GM21423 (cell line): ENCODE data around the gene FAXDC2.
"Not testable (repeated sequence)": the region's sequence is repeated elsewhere in the genome, so short reads cannot be mapped to it uniquely, and the experiment has no call there.

ENCODE experiments used
- ATAC-seq: cut with Tn5 transposase; IDR thresholded peaks from one replicate; pipeline ENCODE4 v1.9.1; 2021; ENCODE audit warnings: mild to moderate bottlenecking, moderate library complexity; ENCODE audit not compliant: unreplicated experiment

Gene FAXDC2

DNA sequence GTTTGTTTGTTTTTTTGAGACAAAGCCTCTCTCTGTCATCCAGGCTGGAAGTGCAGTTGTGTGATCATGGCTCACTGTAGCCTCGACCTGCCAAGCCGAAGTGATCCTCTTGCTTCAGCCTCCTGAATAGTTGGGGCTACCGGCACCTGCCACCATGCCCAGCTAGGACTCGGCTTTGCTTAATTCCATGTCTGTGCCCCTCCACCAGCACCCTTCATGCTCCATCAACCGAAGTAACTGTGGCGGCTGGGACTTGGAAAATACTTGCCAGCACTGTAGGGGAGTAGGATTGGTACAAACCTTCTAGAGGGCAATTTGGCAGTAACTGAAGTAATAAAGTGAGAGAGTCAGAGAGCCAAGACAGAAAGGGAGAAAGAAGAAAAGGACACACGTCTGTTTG is 19.0 kb downstream of the FAXDC2 start:
- ATAC-seq, result no peak

DNA sequence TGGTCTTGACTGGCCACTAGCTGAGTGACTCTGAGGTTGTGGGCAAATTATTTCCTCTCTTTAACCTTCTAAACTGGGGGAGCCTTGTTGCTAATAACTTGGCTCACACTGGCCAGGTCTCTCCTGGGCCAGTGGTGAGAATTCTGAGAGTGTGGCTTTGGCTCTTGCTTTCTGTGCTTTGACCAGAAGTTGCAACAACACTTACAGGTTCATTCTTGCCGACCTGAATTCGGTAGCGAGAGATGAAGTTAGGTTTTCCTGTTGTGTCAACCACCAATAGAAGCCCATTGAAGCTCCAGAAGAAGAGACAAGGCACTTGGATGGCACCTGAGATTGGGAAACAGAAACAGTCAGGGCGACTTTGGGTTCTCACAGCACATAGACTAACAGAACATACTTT is 19.8 kb downstream of the FAXDC2 start:
- ATAC-seq, result no peak

- no peak for ATAC-seq
Observed at GRCh38 chr5:154830219-154830595, 20.2 kb downstream of the FAXDC2 start.

GRCh38 chr5:154829589-154830218 is 20.7 kb downstream of the FAXDC2 start:
- ATAC-seq, result no peak

DNA sequence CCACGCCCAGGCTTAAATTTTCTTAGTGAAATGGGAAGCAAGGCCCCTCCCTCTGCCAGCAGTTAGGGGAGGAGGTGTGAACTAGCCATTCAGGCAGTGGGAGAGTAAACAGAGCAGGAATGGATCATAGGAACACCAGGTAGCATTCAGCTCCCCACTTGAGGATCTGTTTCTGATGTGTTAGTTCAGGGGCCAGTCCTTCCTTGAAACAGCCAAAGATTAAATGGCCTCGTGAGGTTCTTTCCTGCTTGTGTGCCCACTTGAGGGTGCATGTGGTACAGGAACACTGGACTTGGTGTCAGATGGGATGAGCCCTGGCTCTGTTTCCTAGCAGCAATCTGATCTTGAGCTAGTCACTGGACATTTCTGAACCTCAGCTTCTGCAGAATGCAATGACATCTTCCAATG is 21.2 kb downstream of the FAXDC2 start:
- ATAC-seq, result no peak

- ATAC-seq, result no peak
Observed at GRCh38 chr5:154824070-154824469, 26.3 kb downstream of the FAXDC2 start.

DNA sequence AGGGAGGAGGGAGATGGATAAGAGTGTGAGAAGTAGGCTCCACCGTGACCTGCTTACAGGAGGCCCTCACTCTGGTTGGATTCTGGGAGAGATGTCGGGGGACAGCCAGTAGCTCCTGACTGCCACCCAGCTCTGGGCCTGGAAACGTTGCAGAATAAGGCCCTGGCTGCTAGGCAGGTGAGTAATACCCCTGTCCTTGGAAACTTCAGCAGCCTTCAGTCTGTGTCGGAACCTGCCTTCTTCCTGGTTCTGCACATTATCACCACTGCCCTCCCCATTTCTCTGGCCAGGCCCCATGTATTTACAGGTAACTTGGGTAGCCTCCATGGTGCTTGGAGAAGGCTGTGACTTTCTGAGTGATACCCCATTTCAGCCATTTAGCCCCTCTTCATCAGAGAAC is 26.8 kb downstream of the FAXDC2 start:
- ATAC-seq, result no peak

DNA sequence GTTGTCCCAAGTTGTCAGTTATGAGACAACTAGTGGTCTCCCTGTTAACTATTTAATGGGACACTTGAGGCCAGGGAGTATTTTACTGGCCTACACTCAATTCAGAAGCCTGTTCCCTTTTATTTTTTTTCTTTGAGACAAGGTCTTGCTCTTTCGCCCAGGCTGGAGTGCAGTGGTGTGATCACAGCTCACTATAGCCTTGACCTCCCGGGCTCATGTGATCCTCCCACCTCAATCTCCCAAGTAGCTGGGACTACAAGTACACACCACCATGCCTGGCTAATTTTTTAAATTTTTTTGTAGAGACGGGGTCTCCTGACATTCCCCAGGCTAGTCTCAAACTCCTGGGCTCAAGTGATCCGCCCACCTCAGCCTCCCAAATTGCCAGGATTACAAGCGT is 27.5 kb downstream of the FAXDC2 start:
- ATAC-seq, result not testable (repeated sequence)

- no peak for ATAC-seq
Observed at GRCh38 chr5:154820383-154820782, 30.0 kb downstream of the FAXDC2 start.

GRCh38 chr5:154819546-154819945 is 30.9 kb downstream of the FAXDC2 start:
- no peak for ATAC-seq

- no peak for ATAC-seq
Observed at GRCh38 chr5:154818471-154819116, 31.8 kb downstream of the FAXDC2 start.

DNA sequence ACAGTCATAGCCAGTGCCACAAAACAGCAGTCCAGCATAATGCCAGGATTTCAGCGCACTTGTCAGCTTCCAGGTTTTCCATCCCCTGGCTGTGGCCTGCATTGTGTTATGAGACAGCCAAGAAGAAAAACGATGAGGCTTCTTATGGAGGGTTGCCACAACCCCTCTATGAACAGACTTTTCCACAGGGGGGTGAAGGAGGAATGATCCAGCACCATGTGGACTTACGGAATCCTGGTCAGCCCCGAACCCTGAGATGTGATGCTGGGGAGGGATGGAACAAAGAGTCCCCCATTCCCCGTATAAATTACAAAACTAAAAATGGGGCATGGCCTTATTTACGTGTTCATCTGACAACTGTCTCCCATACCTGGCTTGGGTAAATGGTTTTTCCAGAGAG is 32.6 kb downstream of the FAXDC2 start:
- no peak for ATAC-seq

- no peak for ATAC-seq
Observed at GRCh38 chr5:154816891-154817492, 33.4 kb downstream of the FAXDC2 start.

GRCh38 chr5:154815684-154816247 is 34.6 kb downstream of the FAXDC2 start:
- no peak for ATAC-seq

DNA sequence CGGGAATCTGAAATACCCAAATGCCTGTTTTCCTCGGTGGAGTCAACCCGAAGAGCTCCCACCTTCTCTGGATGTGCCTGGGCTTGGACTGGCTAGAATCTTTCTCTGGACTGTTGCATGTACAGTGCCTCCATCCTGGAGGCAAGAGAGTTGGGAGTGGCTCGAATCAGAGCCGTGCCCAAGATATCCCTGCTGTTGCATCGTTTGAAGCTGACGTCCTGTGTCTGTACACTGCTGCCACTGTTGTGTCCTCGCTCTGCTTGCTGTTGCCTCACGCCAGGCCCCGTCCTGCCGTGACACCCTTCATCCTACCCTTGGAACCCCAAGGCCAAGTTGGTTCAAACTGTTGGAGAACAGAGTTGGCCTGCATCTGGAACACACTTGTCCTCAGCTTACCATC is 35.4 kb downstream of the FAXDC2 start:
- no peak for ATAC-seq

DNA sequence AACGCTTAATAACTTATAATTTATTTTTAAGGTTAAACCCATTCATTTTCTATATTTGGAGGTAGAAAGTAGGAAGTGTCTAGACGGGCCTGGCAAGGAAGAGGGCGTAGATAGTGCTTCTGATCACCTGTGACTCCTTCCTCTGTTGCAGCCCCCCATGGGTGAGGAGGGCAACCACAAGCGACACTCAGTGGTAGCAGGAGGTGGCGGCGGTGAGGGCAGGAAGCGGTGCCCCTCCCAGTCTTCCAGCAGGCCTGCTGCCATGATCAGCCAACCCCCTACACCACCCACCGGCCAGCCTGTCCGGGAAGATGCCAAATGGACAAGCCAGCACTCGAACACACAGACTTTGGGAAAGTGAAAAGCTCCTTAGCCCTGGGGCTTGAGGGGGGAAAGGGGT is 36.7 kb downstream of the FAXDC2 start:
- ATAC-seq, result no peak

DNA sequence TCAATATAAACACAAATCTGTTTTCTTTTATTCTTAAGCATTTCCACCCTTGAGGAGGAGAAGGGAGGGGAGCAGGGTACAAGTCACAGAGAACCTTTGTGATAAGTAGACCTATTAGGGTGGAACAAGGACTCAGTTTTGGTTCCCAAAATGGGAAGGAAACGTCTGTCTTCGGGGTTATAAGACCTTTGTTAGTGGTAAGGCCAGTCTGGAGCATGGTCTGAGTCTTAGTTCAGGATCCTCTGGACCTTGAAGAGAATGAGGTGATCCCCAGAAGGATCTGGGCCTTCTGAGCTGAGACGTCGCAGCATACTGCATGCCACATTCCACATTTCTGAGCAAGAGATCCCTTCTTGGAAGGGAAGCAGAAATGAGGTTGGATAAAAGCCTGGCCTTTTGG is 37.2 kb downstream of the FAXDC2 start:
- no peak for ATAC-seq

GRCh38 chr5:154811653-154812465 is 38.5 kb downstream of the FAXDC2 start:
- peak; percentile 66 for ATAC-seq

- ATAC-seq, result no peak
Observed at GRCh38 chr5:154811239-154811638, 39.2 kb downstream of the FAXDC2 start.

GRCh38 chr5:154806176-154806575 is 44.2 kb downstream of the FAXDC2 start:
- ATAC-seq, result no peak

- ATAC-seq, result no peak
Observed at GRCh38 chr5:154802050-154802449, 48.4 kb downstream of the FAXDC2 start.
